HG03460 (cell line): ENCODE data around the gene GPR61.

ENCODE experiments used
- ATAC-seq: cut with Tn5 transposase; IDR thresholded peaks from one replicate; pipeline ENCODE4 v1.9.1; 2021; ENCODE audit not compliant: unreplicated experiment

Gene GPR61

DNA sequence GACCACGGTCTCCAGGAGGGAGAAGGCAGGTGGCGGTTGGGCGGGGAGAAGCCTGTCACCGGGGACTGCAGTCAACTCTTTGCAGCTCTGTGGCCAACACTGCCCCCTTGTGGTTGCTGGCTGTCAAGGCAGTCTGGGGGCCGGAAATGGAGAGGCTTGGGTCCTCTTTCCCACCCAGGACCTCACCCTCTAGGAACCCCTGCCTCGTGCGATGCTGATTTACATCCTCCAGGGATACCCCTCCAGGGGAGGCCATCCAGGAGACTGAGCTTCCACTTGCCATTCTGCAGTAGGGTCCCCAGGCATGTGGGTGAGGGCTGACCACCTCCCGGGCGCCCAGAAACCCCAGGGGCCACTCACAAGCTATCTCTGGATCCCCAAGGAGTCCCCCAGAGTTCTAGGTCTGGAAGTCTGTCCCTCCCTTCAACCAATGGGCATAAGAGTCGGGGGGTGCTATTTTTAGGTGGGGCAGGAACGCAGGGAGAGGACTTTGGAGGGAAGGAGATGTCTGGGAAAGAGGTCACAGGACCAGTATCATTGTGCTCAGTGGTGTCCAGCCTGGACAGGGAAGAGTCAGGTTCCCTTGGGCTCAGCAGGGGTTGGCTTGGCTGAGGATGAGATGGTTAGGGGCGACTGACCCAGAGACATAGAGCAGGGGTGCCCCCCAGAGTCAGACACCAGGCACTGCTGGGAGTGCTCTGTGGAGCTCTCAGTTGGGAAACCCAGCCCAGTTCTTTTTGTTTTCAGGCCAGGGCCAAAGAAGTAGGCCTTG is 7.1 kb upstream of the GPR61 start:
- ATAC-seq, result peak; percentile 88

DNA sequence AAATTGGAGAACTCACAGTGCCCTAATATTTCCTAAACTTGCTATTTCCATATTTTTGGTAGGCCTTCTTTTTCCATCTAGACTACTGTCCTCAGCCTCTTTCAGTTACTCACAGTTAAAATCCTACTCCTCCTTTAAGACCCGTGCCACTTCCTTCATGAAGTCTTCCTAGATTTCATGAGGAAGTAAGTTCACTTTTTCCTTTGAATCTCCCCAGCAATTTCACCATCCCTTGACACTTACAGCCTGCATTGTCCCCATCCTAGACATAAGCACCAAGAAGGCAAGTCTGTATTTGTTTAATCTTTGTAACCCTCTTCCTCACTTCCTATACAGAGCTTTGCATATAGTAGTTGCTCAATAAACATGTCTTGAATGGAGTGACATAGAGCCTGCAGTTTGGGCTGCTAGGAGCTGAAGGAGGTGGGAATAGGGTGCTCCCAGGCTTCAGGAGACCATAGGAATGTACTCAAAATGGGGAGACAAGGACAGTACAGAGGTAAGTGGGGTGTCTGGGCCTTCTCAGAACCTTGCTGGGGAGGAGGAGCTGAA is 5.3 kb upstream of the GPR61 start:
- ATAC-seq, result no peak

DNA sequence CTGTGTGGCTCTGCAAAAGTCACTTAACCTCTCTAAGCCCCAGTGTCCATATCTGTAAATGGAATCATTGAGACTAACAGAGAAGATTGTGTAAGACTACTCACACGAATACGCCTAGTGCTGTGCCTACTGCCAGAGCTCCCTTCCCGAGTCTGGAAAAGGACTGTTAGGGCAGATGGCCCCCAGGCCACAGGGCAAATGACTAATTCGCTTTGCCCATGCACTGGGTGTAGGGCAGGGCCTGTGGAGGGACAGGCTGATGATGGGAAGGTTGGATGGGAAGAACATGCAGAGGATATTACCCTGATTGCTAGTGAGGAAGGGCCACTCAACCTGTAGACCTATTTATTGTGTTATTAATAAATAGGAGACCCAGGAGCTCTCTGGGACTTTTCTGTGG is 4.2 kb upstream of the GPR61 start:
- ATAC-seq, result no peak

DNA sequence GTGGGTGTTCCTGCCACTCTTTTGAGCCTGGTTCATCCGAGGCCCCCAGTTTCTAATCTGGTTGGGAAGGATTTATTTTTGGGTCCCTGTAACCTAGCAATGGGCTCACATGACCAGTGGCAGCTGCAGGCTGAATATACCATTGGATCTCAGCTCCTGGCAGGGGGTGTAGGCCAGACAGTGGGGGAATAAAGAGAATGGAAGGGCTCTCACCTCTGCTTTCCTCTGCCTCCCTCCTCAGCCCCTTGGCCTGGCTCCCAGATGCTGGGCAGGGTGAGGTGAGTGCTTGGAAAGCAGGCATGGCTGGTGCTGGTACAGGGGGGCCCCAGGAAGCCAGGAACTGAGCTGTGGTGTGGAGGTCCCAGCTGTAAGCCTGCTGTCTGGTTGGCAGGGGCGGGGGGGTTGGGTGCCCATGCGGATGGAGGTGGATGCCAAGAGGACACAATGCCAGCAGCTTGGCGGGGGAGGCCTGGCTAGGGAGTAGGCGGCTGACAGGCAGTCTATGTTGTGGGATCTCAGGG is 3.6 kb upstream of the GPR61 start:
- no peak for ATAC-seq

- no peak for ATAC-seq
These were observed 2.1 kb upstream of the GPR61 start for GRCh38 chr1:109537450-109538178.

DNA sequence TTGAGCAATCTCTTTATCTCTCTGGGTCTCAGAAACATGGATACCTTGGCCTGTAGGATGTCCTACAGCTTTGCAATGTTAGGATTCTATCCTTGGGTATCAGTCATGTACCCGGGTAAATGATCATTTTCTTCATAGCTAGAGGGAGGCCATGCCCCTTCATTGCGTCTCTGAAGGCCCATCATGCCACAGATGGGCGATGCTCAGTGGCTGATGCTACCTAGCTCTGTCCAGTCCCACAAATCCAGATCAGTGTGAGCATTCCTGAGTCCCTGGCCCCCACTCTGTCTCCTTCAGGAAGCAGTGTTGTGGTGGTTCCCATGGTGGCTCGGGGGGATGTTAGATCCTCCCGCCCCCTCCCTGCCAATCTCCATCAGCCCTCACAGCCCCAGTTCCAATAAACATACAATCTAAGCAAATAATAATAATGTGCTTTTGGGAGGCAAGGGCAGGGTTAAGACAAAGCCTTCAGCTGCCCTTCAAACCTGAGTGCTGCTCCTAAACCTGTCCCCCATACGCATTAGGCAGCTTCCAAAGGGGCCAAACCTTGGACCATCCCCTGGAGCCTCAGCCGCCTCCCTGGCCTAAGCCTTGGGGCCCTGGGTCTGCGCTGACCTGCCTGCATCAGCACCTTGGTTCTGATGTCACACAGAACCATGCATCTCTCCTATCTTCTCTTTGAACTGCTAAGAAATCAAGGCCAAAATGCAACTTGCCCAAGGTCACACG is 681 bp upstream of the GPR61 start:
- ATAC-seq, result no peak

DNA sequence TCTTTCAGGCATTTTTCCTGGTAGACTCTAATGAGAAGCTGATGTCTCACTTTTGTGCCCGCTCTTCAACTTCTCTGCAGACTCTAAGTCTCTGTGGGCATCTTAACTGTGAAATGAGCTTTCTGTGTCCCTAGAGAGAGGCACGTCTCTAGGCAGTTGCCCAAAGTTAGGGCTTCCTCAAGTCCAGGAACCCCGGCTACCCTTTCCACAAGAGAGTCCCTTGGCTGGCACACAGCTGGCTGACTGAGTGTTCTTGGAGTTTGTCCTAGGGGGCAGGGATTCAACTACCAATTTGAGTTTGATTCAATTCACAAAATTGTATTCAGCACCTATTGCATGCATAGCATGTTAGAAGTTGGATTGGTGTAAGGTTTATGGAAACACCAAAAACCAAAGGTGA is 1.4 kb downstream of the GPR61 start:
- no peak for ATAC-seq

GRCh38 chr1:109542657-109543056 is 3.0 kb downstream of the GPR61 start:
- ATAC-seq, result no peak

GRCh38 chr1:109543283-109543987 is 3.8 kb downstream of the GPR61 start:
- ATAC-seq, result no peak

- no peak for ATAC-seq
These were observed 4.5 kb downstream of the GPR61 start for GRCh38 chr1:109543988-109544735.

DNA sequence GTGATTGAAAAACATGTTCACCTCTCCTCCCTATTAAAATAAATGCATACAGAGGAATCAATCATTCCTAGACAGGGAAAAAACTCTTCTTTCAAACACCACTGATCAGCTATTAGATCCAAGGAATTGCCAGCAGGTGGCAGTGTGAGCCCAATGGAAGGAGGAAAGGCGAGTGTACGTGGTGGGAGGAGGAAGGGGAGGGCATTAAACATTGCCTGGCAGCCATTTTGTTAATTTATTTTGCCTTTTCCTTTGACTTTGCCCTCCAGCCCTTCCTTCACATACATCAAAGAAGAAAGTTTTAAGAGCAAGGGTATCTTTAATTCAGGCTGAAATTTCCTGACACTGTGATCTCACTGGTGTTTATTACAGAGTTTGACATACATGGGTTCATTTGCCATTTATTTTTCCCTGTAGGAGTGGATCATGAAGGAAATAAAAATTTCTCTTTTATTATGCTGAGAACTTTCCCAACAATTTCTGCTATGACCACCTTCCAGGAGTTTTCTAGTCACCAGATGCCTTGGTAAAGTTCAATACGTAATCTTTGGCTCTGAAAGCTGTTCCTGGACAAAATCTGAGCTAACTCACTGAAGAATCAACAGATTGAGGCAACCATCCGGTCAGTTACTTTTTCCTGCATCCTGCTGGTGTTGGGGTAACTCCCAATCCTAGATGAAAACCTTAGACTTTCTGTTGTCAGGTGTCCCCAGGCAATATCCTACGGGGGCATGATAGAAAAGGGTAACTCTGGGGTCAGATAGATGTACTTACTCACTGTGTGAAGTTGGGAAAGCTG is 6.8 kb downstream of the GPR61 start:
- ATAC-seq, result peak; percentile 36

DNA sequence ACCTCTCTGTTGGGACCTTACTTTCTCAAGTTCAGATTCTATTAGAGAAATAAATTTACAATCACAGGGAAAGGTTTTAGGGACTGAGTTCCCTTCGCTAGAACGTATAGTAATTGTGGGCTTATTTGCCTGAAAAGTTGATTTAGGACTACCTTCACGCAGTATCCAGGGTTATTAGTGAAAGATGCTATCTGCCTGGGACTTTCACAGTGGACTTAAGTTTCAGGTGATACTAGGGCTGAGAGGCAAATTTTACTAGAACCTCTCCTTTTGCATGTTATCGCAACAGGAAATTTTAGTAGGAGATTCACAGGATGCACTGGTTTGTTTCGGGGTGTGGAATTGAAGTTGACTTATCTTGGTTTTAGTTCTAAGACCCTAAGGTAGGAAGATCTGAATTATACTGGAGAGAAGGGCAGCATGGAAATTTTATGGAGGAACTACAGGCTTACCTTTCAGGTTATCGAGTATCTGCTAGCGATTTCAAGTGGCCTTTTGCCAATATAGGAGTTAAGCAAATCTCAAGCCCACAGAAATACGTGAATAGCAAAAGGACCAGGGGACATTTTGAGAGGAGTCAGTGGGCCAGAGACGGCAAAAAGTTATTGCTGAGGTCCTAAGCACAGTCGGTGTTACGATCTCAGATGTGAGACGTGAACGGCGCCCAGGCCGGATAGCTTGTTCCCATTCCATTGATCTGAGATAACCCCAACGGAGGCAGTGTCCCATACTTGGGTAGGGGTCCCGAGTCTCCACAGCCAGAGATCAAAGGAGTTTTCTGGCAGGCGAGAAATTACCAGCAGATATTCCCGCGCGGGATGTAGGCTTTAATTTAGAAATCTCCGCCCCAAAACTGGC is 8.0 kb downstream of the GPR61 start:
- peak; percentile 5 for ATAC-seq

GRCh38 chr1:109548321-109549267 is 8.9 kb downstream of the GPR61 start, which contains the start of gene GNAI3:
GNAI3 (plus strand) TSS chr1:109548615; CDS start chr1:109548721, 106 bp downstream.
- ATAC-seq, result peak; percentile 93

GRCh38 chr1:109556563-109556962 is 16.9 kb downstream of the GPR61 start:
- ATAC-seq, result no peak

- no peak for ATAC-seq
These were observed 17.8 kb downstream of the GPR61 start for GRCh38 chr1:109557520-109557919.

GRCh38 chr1:109559995-109560394 is 20.3 kb downstream of the GPR61 start:
- ATAC-seq, result no peak
